Activated T-cell treated with anti-CD3 and anti-CD28 coated beads for 1 hour (primary cell): Measurements from ENCODE around the gene ZWILCH.
"Not testable (repeated sequence)": the region's sequence is repeated elsewhere in the genome, so short reads cannot be mapped to it uniquely, and the experiment has no call there.

Experiments
- DNase-seq: peaks from one replicate; pipeline ENCODE4 v3.0.0-alpha.2; 2020; ENCODE audit warnings: low read depth

The ZWILCH gene

GRCh38 chr15:66504563-66505429, at the start of gene ZWILCH, which contains the start of gene RPL4:
ZWILCH (plus strand) TSS chr15:66505326; CDS start chr15:66505339, 13 bp downstream.
RPL4 (minus strand) TSS chr15:66504855; CDS start chr15:66504790, 65 bp downstream.
- DNase-seq: peak; percentile 69

DNA sequence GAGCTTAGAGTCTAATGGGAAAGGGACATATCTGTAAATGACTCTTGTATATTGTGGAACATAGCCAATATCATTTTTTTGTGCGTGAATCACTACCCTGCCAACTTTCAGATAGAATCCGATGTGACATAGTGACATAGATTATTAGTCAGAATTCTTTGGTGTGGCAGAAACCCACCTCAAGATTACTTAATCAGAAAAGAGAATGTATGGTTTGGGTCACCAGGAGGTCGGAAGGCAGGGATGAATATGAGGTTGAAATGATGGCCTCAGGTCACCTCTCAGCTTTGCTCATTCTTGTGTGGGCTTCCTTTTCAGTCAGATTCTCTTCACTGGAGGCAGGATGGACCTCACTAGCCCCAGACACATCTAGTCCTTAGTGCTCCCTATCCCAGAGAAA, 48.9 kb upstream of the ZWILCH start:
- DNase-seq: no peak

DNA sequence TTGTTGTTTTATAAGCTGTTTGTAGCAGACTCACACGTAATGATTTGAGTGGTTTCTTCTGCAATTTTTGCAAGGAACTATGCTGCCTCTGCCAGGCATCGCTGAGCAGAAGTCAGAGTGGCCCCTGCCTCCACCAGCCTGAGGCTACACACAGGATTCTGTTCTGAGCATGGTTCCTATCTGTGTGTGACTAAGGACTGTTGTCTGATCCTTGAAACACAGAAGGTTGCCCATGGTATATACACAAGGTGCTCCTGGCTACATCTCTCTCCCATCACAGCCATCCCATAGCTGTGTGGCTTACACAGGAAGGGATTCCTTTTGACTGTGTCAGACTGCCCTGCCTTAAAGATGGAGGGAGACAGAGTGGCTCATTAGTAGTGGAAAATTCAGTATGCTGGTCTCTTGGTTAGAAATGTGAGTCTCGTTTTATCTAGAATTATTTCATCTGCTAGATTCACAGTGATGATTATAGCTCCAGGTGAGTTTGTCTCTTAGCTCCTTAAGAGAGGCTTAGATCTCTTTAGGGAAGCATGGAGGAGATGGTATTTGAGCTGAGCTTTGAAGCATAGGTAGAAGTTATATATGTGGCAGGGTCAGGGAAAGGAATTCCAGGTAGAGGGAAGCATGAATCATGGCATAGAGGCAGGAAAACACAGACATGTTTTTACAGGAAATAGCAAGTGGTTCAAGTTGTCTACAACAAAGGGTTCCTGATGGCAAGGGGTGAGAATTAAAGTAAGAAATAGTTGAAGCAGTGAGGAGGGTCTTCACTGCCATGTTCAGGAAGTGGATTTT, 45.1 kb upstream of the ZWILCH start:
- no peak for DNase-seq

DNA sequence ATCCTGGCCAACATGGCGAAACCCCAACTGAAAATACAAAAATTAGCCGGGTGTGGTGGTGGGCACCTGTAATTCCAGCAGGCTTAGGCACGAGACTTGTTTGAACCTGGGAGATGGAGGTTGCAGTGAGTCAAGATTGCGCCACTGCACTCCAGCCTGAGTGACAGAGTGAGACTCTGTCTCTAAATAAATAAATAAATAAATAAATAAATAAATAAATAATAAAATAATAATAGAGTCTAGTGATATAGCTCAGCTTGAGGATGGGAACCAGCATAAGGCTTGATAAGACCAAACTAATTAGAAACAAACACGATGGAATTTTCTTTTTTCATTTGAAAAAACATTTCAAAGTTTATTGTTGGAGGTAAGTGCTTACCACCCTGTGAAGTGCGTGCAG, 43.8 kb upstream of the ZWILCH start:
- DNase-seq: not testable (repeated sequence)

- no peak for DNase-seq
Observed at GRCh38 chr15:66461917-66462316, 43.2 kb upstream of the ZWILCH start.

GRCh38 chr15:66462627-66463026, 42.5 kb upstream of the ZWILCH start:
- no peak for DNase-seq

DNA sequence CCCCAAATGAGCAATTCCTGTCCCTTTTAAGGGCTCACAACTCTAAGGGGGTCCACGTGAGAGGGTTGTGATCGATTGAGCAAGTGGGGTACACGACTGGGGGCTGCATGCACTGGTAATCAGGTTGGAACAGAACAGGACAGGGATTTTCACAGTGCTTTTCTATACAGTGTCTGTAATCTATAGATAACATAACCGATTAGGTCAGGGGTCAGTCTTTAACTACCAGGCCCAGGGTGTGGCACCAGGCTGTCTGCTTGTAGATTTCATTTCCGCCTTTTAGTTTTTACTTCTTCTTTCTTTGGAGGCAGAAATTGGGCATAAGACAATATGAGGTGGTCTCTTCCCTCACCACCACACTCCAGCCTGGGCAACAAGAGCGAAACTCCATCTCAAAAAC, 39.8 kb upstream of the ZWILCH start:
- DNase-seq: not testable (repeated sequence)

GRCh38 chr15:66467162-66468040, 37.7 kb upstream of the ZWILCH start:
- not testable (repeated sequence) for DNase-seq

DNA sequence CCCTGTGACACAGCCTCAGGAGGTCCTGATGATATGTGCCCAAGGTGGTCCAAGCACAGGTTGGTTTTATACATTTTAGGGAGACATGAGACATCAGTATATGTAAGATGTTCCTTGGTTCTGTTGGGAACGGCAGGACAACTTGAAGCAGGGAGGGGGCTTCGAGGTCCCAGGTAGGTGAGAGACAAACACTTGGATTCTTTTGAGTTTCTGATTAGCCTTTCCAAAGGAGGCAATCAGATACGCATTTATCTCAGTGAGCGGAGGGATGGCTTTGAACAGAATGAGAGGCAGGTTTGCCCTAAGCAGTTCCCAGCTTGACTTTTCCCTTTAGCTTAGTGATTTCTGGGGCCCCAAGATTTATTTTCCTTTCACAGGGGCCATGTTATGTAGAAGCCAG, 34.3 kb upstream of the ZWILCH start:
- DNase-seq: not testable (repeated sequence)

GRCh38 chr15:66472176-66472999, 32.7 kb upstream of the ZWILCH start:
- DNase-seq: no peak

DNA sequence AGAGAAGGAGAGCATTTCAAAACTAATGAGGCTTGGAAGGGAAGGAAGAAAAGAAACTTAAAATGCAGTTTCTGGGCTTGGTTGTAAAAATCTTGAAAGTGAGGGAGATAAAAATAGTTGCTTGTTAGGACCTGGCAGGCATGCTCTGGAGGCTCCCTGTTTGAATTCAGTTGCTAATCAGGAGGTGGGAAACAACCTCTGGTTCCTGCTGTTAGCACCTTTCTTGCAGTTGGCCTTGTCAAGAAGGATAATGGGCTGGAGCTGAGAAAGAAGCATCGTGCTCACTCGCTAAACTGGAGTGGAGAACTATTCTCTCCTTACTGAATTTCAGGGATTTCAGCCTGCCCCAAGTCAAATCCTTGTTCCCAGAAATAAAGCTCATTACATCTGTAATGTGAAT, 31.0 kb upstream of the ZWILCH start:
- no peak for DNase-seq

DNA sequence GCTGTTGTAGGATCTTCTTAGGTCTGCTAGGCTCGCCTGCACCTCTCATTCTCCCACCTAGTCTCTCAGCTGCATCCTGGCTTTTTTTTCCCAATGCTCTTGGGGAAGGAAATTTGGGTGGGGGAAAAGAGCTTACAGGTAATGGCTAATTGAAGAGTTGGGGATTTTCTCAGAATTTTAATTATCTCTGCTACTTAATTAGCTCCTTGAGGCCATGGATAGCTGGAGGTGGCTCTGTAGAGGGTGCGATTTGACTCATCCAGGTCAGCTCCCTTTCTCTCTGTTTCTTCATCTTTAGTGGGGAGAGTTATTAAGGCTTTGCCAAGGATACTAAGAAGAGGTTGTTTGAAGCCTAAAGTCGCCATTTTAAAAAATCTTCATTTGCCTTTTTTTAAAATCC, 30.2 kb upstream of the ZWILCH start:
- DNase-seq: no peak

- DNase-seq: no peak
Observed at GRCh38 chr15:66476535-66476934, 28.6 kb upstream of the ZWILCH start.

GRCh38 chr15:66477011-66477410, 28.1 kb upstream of the ZWILCH start:
- DNase-seq: no peak

- no peak for DNase-seq
Observed at GRCh38 chr15:66480267-66480666, 24.9 kb upstream of the ZWILCH start.

- DNase-seq: no peak
Observed at GRCh38 chr15:66481107-66481856, 23.8 kb upstream of the ZWILCH start.

- DNase-seq: no peak
Observed at GRCh38 chr15:66482539-66482938, 22.6 kb upstream of the ZWILCH start.

DNA sequence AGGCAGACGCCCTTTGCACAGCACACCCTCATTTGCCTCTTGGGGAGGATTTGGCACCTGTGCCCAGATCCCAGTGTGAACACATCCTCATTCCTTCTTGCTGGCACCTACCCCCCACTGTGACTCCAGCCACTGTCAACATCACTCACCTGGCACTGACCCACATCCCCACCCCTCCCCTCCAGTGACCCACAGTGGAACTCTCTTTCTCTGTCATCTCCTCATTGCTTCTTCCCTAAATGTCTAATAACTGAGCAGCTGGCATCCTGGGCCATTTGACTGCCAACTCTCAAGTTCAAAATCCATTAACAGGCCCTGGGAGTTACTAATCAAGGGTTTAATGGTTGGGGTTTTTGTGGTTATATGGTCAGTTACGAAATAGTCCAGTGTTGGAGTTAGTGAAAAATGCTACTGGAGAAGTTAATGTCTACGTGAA, 22.0 kb upstream of the ZWILCH start:
- DNase-seq: no peak

GRCh38 chr15:66484539-66485112, 20.5 kb upstream of the ZWILCH start:
- DNase-seq: no peak

GRCh38 chr15:66486887-66487286, 18.2 kb upstream of the ZWILCH start:
- DNase-seq: no peak
